Esophagus (tissue), 2 donors: ENCODE data around the gene LRMDA. TPM values are rescaled to one million over a fixed set of nuclear protein-coding genes. Genes with fewer than 3 reads are reported as not detected.

Experiments used
- H3K27ac ChIP-seq, 2 donors: one replicate each; pipeline ENCODE4 v1.5.1; 2013; ENCODE audit warnings: low read depth in 2 of 2, mild to moderate bottlenecking in 2 of 2, inconsistent platforms in 1 of 2, low read length in 1 of 2, moderate library complexity in 1 of 2
- H3K27me3 ChIP-seq, 2 donors: one replicate each; pipeline ENCODE4 v1.6.1; 2013; ENCODE audit warnings: low read length in 2 of 2, control low read depth in 1 of 2, mild to moderate bottlenecking in 1 of 2; ENCODE audit not compliant: insufficient read depth in 2 of 2, control insufficient read depth in 1 of 2
- H3K36me3 ChIP-seq, 2 donors: one replicate each; pipeline ENCODE4 v1.6.1; 2013; ENCODE audit warnings: low read length in 1 of 2; ENCODE audit not compliant: control insufficient read depth in 2 of 2, insufficient read depth in 2 of 2
- H3K4me1 ChIP-seq, 2 donors: one replicate each; pipeline ENCODE4 v1.6.1; 2013; ENCODE audit warnings: low read length in 1 of 2; ENCODE audit not compliant: control insufficient read depth in 2 of 2, insufficient read depth in 2 of 2
- H3K4me3 ChIP-seq, 2 donors: one replicate each; pipeline ENCODE4 v1.5.1; 2013; ENCODE audit warnings: low read length in 2 of 2, mild to moderate bottlenecking in 2 of 2, low read depth in 1 of 2, moderate library complexity in 1 of 2
- H3K9me3 ChIP-seq, 2 donors: one replicate each; pipeline ENCODE4 v1.6.1; 2013; ENCODE audit warnings: mild to moderate bottlenecking in 2 of 2, low read depth in 1 of 2, low read length in 1 of 2, moderate library complexity in 1 of 2; ENCODE audit not compliant: control insufficient read depth in 2 of 2, insufficient read depth in 1 of 2
- WGBS, 2 donors: extraction: QIAGEN DNeasy Blood & Tissue Kit; methylation state at CpG; one replicate each; pipeline ENCODE4 v1.1.7; 2013; 5-methylcytosine and 5-hydroxymethylcytosine counted together
- polyA plus RNA-seq, 2 donors: library from polyadenylated mRNA; stranded (reverse); fragments of 200-250 nt; gene quantifications; one replicate each; pipeline ENCODE4 v1.2.3, GENCODE V29; 2013
- donor health status: healthy with polysubstance abuse.
- donor health status: Bipolar disorder and iron deficiency.

Gene LRMDA
- polyA plus RNA-seq, 2 donors = 1.8 to 4.0 TPM

GRCh38 chr10:75396631-75397495 is 34.6 kb upstream of the LRMDA start:
- 8 to 12% methylated on average over 57 to 71 of the region's 71 CpGs for WGBS, 2 donors
- no peaks in the 10 kb centered on the region for H3K9me3 ChIP-seq
- peak overlapping the region; percentile 72 to 80 for H3K4me3 ChIP-seq
- H3K4me1 ChIP-seq = peaks cover 0 to 7% of the 10 kb centered on the region in 2 donors
- H3K27ac ChIP-seq = peak overlapping the region; percentile 93 to 96
- H3K27me3 ChIP-seq = no peaks in the 10 kb centered on the region
- peaks cover 0 to 14% of the 10 kb centered on the region in 2 donors for H3K36me3 ChIP-seq

GRCh38 chr10:75397496-75398199 is 33.8 kb upstream of the LRMDA start:
- Histone ChIP-seq H3K9me3 (no peaks in the 10 kb centered on the region), H3K4me1 (peaks cover 0 to 7% of the 10 kb centered on the region in 2 donors), H3K27ac (peak overlapping the region; percentile 93 to 96), H3K36me3 (peaks cover 0 to 14% of the 10 kb centered on the region in 2 donors), H3K4me3 (peak overlapping the region; percentile 72 to 89), H3K27me3 (no peaks in the 10 kb centered on the region)
- WGBS, 2 donors = 32% methylated on average over 19 of the region's 19 CpGs

DNA sequence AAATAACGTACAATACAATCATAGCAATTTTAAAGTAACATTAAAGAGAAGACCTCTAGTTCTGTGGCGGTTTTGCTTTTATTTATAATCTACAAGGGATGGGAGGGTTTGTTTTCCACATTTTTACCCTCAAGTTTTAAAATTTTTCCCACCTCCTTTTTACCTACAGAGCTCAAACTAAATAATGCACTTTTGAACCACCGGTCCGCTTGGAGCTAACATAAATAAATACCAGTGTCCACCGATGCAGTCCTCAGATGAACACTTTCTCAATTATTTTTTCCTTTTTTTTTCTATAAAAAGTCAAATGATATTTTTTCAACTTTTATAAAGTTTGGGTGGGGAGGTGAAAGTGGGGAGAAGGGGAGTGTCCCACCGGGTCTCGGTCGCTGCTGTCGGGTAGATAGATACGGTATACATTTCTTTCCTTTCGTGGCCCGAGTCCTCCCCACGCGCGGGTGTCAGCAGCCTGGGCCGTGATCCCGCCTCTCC is 33.2 kb upstream of the LRMDA start:
- H3K9me3 ChIP-seq = no peaks in the 10 kb centered on the region
- H3K4me3 ChIP-seq = peak overlapping the region; percentile 88 to 89
- WGBS, 2 donors = 19 to 22% methylated on average over 17 of the region's 17 CpGs
- H3K4me1 ChIP-seq = peaks cover 0 to 7% of the 10 kb centered on the region in 2 donors
- H3K27ac ChIP-seq = peak overlapping the region; percentile 98 to 99
- no peaks in the 10 kb centered on the region for H3K27me3 ChIP-seq
- H3K36me3 ChIP-seq = peaks cover 0 to 14% of the 10 kb centered on the region in 2 donors

GRCh38 chr10:75398692-75399460 is 32.5 kb upstream of the LRMDA start:
- H3K27me3 ChIP-seq = no peaks in the 10 kb centered on the region
- peaks cover 0 to 14% of the 10 kb centered on the region in 2 donors for H3K36me3 ChIP-seq
- peaks cover 0 to 7% of the 10 kb centered on the region in 2 donors for H3K4me1 ChIP-seq
- H3K9me3 ChIP-seq = no peaks in the 10 kb centered on the region
- H3K4me3 ChIP-seq = peak overlapping the region; percentile 88 to 89
- H3K27ac ChIP-seq = peak overlapping the region; percentile 98 to 99
- WGBS, 2 donors = 20 to 30% methylated on average over 58 to 76 of the region's 76 CpGs

- Histone ChIP-seq H3K4me1 (peaks cover 0 to 5% of the 10 kb centered on the region in 2 donors), H3K27ac (peak overlapping the region; percentile 98 to 99), H3K4me3 (peak overlapping the region; percentile 88 to 89), H3K36me3 (peaks cover 0 to 14% of the 10 kb centered on the region in 2 donors), H3K27me3 (no peaks in the 10 kb centered on the region), H3K9me3 (no peaks in the 10 kb centered on the region)
- WGBS, 2 donors = 3 to 9% methylated on average over 60 to 71 of the region's 71 CpGs
These were observed 31.8 kb upstream of the LRMDA start for GRCh38 chr10:75399461-75400162.

- Histone ChIP-seq H3K4me1 (peaks cover 0 to 2% of the 10 kb centered on the region in 2 donors), H3K27ac (peak overlapping the region; percentile 98 to 99), H3K27me3 (no peaks in the 10 kb centered on the region), H3K4me3 (peak overlapping the region; percentile 88 to 89), H3K36me3 (peaks cover 0 to 14% of the 10 kb centered on the region in 2 donors), H3K9me3 (no peaks in the 10 kb centered on the region)
- 0 to 1% methylated on average over 39 of the region's 39 CpGs for WGBS, 2 donors
These were observed 31.2 kb upstream of the LRMDA start for GRCh38 chr10:75400163-75400770.

DNA sequence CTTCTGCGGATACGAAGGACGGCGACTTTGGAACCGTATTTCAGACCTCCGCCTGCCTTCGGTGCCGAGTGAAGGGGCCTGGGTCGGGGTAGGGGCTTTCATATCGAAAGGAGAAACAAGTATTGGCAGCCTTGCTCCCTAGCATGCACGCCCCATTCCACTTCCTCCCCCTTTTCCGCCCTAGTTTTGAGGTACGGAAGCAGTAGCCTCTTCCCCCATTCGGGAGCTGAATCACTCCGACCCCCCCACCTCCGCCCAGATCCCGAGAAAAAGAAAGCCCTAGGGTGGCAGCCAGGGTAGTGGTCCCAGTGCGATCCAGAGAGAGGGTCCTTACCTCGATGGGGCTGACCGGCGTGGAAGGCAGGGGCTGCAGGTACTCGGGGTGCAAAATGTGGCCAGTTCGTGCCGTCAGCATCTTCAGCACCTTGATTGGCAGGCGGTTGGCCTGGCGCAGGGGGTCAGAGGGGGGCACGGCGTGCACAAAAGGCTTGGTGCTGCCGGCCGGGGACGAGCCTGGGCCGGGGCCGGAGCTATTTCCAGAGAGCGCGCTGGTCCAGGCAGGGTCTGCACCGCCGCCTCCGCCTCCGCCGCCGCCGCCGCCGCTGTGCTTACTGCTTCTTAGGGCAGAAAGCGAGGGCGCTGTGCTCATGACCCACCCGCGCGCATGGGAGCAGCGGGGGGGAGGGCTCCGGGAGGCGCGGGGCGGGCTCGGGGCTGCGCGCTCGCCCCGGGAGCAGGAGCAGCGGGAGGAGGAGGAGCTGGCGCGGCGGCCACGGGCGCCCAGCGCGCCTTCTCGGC is 30.5 kb upstream of the LRMDA start:
- Histone ChIP-seq H3K36me3 (peaks cover 0 to 14% of the 10 kb centered on the region in 2 donors), H3K27me3 (no peaks in the 10 kb centered on the region), H3K9me3 (no peaks in the 10 kb centered on the region), H3K4me1 (peaks cover 0 to 2% of the 10 kb centered on the region in 2 donors), H3K27ac (peak overlapping the region; percentile 98 to 99), H3K4me3 (peak overlapping the region; percentile 88 to 89)
- WGBS, 2 donors = 1% methylated on average over 47 to 68 of the region's 68 CpGs
